IMR-90 (cell line): ENCODE measurements around the gene STYK1. TPM values are rescaled to one million over a fixed set of nuclear protein-coding genes. Genes with fewer than 3 reads are reported as not detected.

Experiments used
- ATAC-seq: fragments of 200-7000 bp; cut with Tn5 transposase; 2 replicates; pipeline ENCODE4 v1.9.1; 2020; ENCODE audit warnings: low read depth, mild to moderate bottlenecking, moderate library complexity
- BruUV-seq: library from RNA; stranded (reverse); fragments of 400-500 nt; replicated peaks from 2 replicates; lab custom pipeline; 2021; lab: Mats Ljungman, UMichigan
- CTCF ChIA-PET: fragments of 300-600 bp; formaldehyde crosslinking; extraction: SDS; loops from one replicate; lab custom pipeline; 2021; ENCODE audit warnings: antibody characterized with exemption; lab: Yijun Ruan, JAX
- POLR2A ChIA-PET: fragments of 300-600 bp; sonication (Branson Sonifier 250); formaldehyde crosslinking; loops from one replicate; lab custom pipeline; 2022; ENCODE audit warnings: antibody characterized with exemption; ENCODE audit not compliant: unreplicated experiment; lab: Charles Lee
- DNase-seq: peaks from one replicate; pipeline ENCODE4 v3.0.0; 2013
- H2AFZ ChIP-seq: replicated peaks from 2 replicates; pipeline ENCODE3; 2013; ENCODE audit warnings: low read length, mild to moderate bottlenecking; ENCODE audit not compliant: poor library complexity
- H2AK5ac ChIP-seq: 2 replicates; pipeline ENCODE4 v1.6.1; 2013; ENCODE audit warnings: low read depth, low read length, inconsistent platforms
- H2AK9ac ChIP-seq: replicated peaks from 2 replicates; pipeline ENCODE3; 2013; ENCODE audit warnings: mild to moderate bottlenecking, low read depth, low read length, moderate library complexity; ENCODE audit not compliant: poor library complexity
- H2BK120ac ChIP-seq: 2 replicates; pipeline ENCODE4 v1.6.1; 2013; ENCODE audit warnings: low read depth, low read length, inconsistent platforms
- H2BK15ac ChIP-seq: 3 replicates; pipeline ENCODE4 v1.6.1; 2013; ENCODE audit warnings: low read depth, low read length, inconsistent platforms
- H2BK20ac ChIP-seq: 2 replicates; pipeline ENCODE4 v1.6.1; 2013; ENCODE audit warnings: low read depth, mild to moderate bottlenecking, inconsistent platforms, low read length, moderate library complexity
- H2BK5ac ChIP-seq: 2 replicates; pipeline ENCODE4 v1.6.1; 2013; ENCODE audit warnings: mild to moderate bottlenecking, low read depth, low read length, inconsistent platforms; ENCODE audit not compliant: poor library complexity, severe bottlenecking
- H3K14ac ChIP-seq: replicated peaks from 2 replicates; pipeline ENCODE4 v1.6.1; 2013; ENCODE audit warnings: low read depth, low read length, inconsistent platforms
- H3K18ac ChIP-seq: 2 replicates; pipeline ENCODE4 v1.6.1; 2013; ENCODE audit warnings: low read depth, low read length, control low read depth
- H3K23ac ChIP-seq: 2 replicates; pipeline ENCODE4 v1.6.1; 2013; ENCODE audit warnings: low read depth, low read length, inconsistent platforms
- H3K27ac ChIP-seq: 2 replicates; pipeline ENCODE4 v1.5.1; 2013; ENCODE audit warnings: mild to moderate bottlenecking, control low read depth, low read length; ENCODE audit not compliant: insufficient read depth
- H3K27me3 ChIP-seq: 2 replicates; pipeline ENCODE4 v1.6.1; 2013; ENCODE audit warnings: low read length; ENCODE audit not compliant: control insufficient read depth, insufficient read depth
- H3K36me3 ChIP-seq: 2 replicates; pipeline ENCODE4 v1.6.1; 2013; ENCODE audit warnings: low read length, mixed read lengths; ENCODE audit not compliant: control insufficient read depth, insufficient read depth
- H3K4ac ChIP-seq: 2 replicates; pipeline ENCODE4 v1.6.1; 2013; ENCODE audit warnings: low read depth, low read length, inconsistent platforms
- H3K4me1 ChIP-seq: 2 replicates; pipeline ENCODE4 v1.6.1; 2013; ENCODE audit warnings: low read length, mixed read lengths; ENCODE audit not compliant: control insufficient read depth, insufficient read depth
- H3K4me2 ChIP-seq: 2 replicates; pipeline ENCODE4 v1.6.1; 2013; ENCODE audit warnings: low read depth, mild to moderate bottlenecking, control low read depth, low read length, moderate library complexity
- H3K4me3 ChIP-seq: 2 replicates; pipeline ENCODE4 v1.5.1; 2013; ENCODE audit warnings: low read depth, mild to moderate bottlenecking, control low read depth, low read length, moderate library complexity; ENCODE audit not compliant: insufficient read depth
- H3K56ac ChIP-seq: 2 replicates; pipeline ENCODE4 v1.6.1; 2013; ENCODE audit warnings: low read length, inconsistent platforms; ENCODE audit not compliant: insufficient read depth; ENCODE audit errors: extremely low read depth
- H3K79me1 ChIP-seq, 2 experiments: 2 replicates each; pipeline ENCODE4 v1.6.1; 2013; ENCODE audit warnings: low read length in 2 of 2, inconsistent platforms in 1 of 2, low read depth in 1 of 2
- H3K9ac ChIP-seq: 2 replicates; pipeline ENCODE4 v1.6.1; 2013; ENCODE audit warnings: low read depth, low read length, control low read depth
- H3K9me1 ChIP-seq: 2 replicates; pipeline ENCODE4 v1.6.1; 2013; ENCODE audit warnings: low read length, inconsistent platforms; ENCODE audit not compliant: insufficient read depth
- H3K9me3 ChIP-seq: 2 replicates; pipeline ENCODE4 v1.6.1; 2013; ENCODE audit warnings: low read length; ENCODE audit not compliant: control insufficient read depth, insufficient read depth
- H4K20me1 ChIP-seq: 2 replicates; pipeline ENCODE4 v1.6.1; 2013; ENCODE audit warnings: low read length, inconsistent platforms; ENCODE audit not compliant: insufficient read depth
- H4K5ac ChIP-seq: 2 replicates; pipeline ENCODE4 v1.6.1; 2013; ENCODE audit warnings: mild to moderate bottlenecking, low read depth, low read length, control low read depth
- H4K8ac ChIP-seq, 2 experiments: 2 replicates each; pipeline ENCODE4 v1.6.1; 2013; ENCODE audit warnings: low read depth in 2 of 2, low read length in 2 of 2, control low read depth in 1 of 2, inconsistent platforms in 1 of 2
- H4K91ac ChIP-seq: 2 replicates; pipeline ENCODE4 v1.6.1; 2013; ENCODE audit warnings: low read depth, low read length, inconsistent platforms; ENCODE audit not compliant: insufficient read depth
- CEBPB ChIP-seq: IDR thresholded peaks from 2 replicates; pipeline ENCODE4 v1.6.1; 2012; ENCODE audit warnings: low read depth, low read length, improper control_type of control experiment
- FOS ChIP-seq: fragments of 150-350 bp; IDR thresholded peaks from 2 replicates; pipeline ENCODE4 v1.6.1; 2016; ENCODE audit warnings: low read depth, low read length
- MAFK ChIP-seq: IDR thresholded peaks from 2 replicates; pipeline ENCODE4 v1.6.1; 2012; ENCODE audit warnings: low read depth, low read length, improper control_type of control experiment
- MAZ ChIP-seq: IDR thresholded peaks from 2 replicates; pipeline ENCODE4 v1.6.1; 2012; ENCODE audit warnings: low read depth, mild to moderate bottlenecking, low read length, improper control_type of control experiment, moderate library complexity, borderline replicate concordance
- NFE2L2 ChIP-seq: fragments of 150-350 bp; IDR thresholded peaks from 2 replicates; pipeline ENCODE4 v1.6.1; 2016; ENCODE audit warnings: low read depth, mild to moderate bottlenecking, low read length
- WGBS, 2 experiments: methylation state at CpG; one replicate each; pipeline versions ENCODE4 v1.1.5 to v1.1.7; 2013; ENCODE audit warnings: missing lambda C conversion rate in 2 of 2; ENCODE audit not compliant: insufficient read length in 1 of 2; ENCODE audit errors: extremely low coverage in 2 of 2; 5-methylcytosine and 5-hydroxymethylcytosine counted together
- dilution Hi-C: fragments of 300-500 bp; cut with HindIII; formaldehyde crosslinking; loops from one replicate; pipeline ENCODE4 v1.14.3; 2018; ENCODE audit warnings: low sequenced_read_pairs; ENCODE audit not compliant: unreplicated experiment
- in situ Hi-C: fragments of 300-500 bp; cut with MboI; formaldehyde crosslinking; loops from 3 replicates; pipeline ENCODE4 v1.14.3; 2019; ENCODE audit warnings: low sequenced_read_pairs, inconsistent platforms, mixed read lengths
- intact Hi-C: fragments of 100-400 bp; cut with micrococcal nuclease; formaldehyde crosslinking; loops from 2 replicates; pipeline ENCODE4 v1.10.0; 2022
- polyA plus RNA-seq, 3 experiments: library from polyadenylated mRNA; depleted of rRNA; stranded (reverse); fragments of >200 nt; gene quantifications; 2 replicates each; pipeline ENCODE4 v1.2.3, GENCODE V29; 2012; ENCODE audit warnings: low replicate concordance in 1 of 3
- total RNA-seq: library from RNA; depleted of rRNA; stranded (reverse); fragments of >200 nt; gene quantifications from 2 replicates; pipeline ENCODE4 v1.2.3, GENCODE V29; 2012

Gene STYK1
- total and polyA plus RNA-seq, 2 of the 4 experiments (the other 2 are of a cell fraction): 0.36 to 0.72 TPM

GRCh38 chr12:10618338-10618987, 55.4 kb downstream of the STYK1 start:
- Histone ChIP-seq H2AK5ac (no peak overlapping the region), H3K4me1 (peaks cover 2% of the 10 kb centered on the region; the same call in 1 of the 2 replicates), H3K9me3 (no peaks in the 10 kb centered on the region), H3K9me1 (peaks cover 4% of the 10 kb centered on the region; the same call in 1 of the 2 replicates), H4K91ac (peak overlapping the region; percentile 27; the same call in 1 of the 2 replicates), H2AFZ (no peak overlapping the region), H3K36me3 (no peaks in the 10 kb centered on the region), H2BK15ac (peak overlapping the region; percentile 67; the same call in 1 of the 3 replicates), H2BK20ac (peak overlapping the region; percentile 84; the same call in 1 of the 2 replicates), H3K4me2 (peak overlapping the region; percentile 2; the same call in 1 of the 2 replicates), H3K79me1 (peaks cover 0 to 4% of the 10 kb centered on the region in 2 experiments; a peak in 1 of 4 replicates), H3K18ac (peak overlapping the region; percentile 98; the same call in 1 of the 2 replicates), H3K14ac (no peak overlapping the region), H3K4me3 (no peak overlapping the region), H2AK9ac (no peak overlapping the region), H3K56ac (no peak overlapping the region), H3K27ac (no peak overlapping the region), H3K27me3 (no peaks in the 10 kb centered on the region), H4K8ac (peak overlapping the region in 1 of 2 experiments; percentile 97; a peak in 2 of 4 replicates), H2BK120ac (peak overlapping the region; percentile 86), H4K20me1 (no peaks in the 10 kb centered on the region), H3K23ac (peak overlapping the region; percentile 85; the same call in 1 of the 2 replicates), H3K9ac (no peak overlapping the region), H2BK5ac (peak overlapping the region; percentile 93), H3K4ac (peak overlapping the region; percentile 69; the same call in 1 of the 2 replicates), H4K5ac (no peak overlapping the region; the same call in 1 of the 2 replicates)
- ChIA-PET POLR2A (interaction anchor here (0.6 kb wide), 1 partner anchor 1800 kb away, joined by 4 read pairs; no protein-coding TSS in a partner anchor), CTCF (no interaction called here)
- ATAC-seq: peak; percentile 68
- peak; percentile 64; the same call in 1 of the 2 replicates for TF ChIP-seq FOS
- TF ChIP-seq MAZ: no peak
- peak; percentile 69; the same call in 1 of the 2 replicates for TF ChIP-seq MAFK
- TF ChIP-seq NFE2L2: peak; percentile 92
- TF ChIP-seq CEBPB: peak; percentile 9; the same call in 1 of the 2 replicates
- BruUV-seq: no TSS peak
- WGBS, 2 experiments: 0% methylated on average over 1 of the region's 5 CpGs; no CpG with 5 or more reads in 1 of the 2 experiments
- dilution Hi-C loops (no loop called here), intact Hi-C loops (loop anchor here (10.0 kb wide), 1 partner anchor 576 kb away; no protein-coding TSS in a partner anchor), in situ Hi-C loops (no loop called here)
- peak; percentile 88 for DNase-seq
